PC-9 (cell line): ENCODE measurements around the gene FAT1. TPM values are rescaled to one million over a fixed set of nuclear protein-coding genes. Genes with fewer than 3 reads are reported as not detected.

Source experiments
- BruUV-seq: library from RNA; stranded (reverse); fragments of 400-500 nt; replicated peaks from 2 replicates; lab custom pipeline; 2021; lab: Mats Ljungman, UMichigan
- CTCF ChIA-PET: fragments of 300-600 bp; sonication (Branson Sonifier 250); formaldehyde crosslinking; loops from one replicate; lab custom pipeline; 2022; ENCODE audit warnings: antibody characterized with exemption; lab: Charles Lee
- POLR2A ChIA-PET: fragments of 300-600 bp; sonication (Branson Sonifier 250); formaldehyde crosslinking; loops from one replicate; lab custom pipeline; 2022; ENCODE audit warnings: antibody characterized with exemption; ENCODE audit not compliant: unreplicated experiment; lab: Charles Lee
- DNase-seq, 2 experiments: peaks; one replicate each; pipeline versions ENCODE4 v3.0.0 to v3.0.0-alpha.2; 2015 to 2022; ENCODE audit warnings: mixed read lengths in 1 of 2
- H2AFZ ChIP-seq: fragments of 200-600 bp; sonication (generic); 2 replicates; pipeline ENCODE4 v1.8.1; 2017; ENCODE audit warnings: antibody characterized with exemption
- H3F3A ChIP-seq: fragments of 200-600 bp; sonication (generic); 2 replicates; pipeline ENCODE4 v1.8.1; 2017; ENCODE audit warnings: antibody characterized with exemption, mild to moderate bottlenecking, low read depth; ENCODE audit not compliant: insufficient read depth
- H3K27ac ChIP-seq: fragments of 200-600 bp; sonication (generic); 2 replicates; pipeline ENCODE4 v1.6.1; 2016; ENCODE audit warnings: mixed run types
- H3K27me3 ChIP-seq: fragments of 200-600 bp; sonication (generic); 2 replicates; pipeline ENCODE4 v1.6.1; 2016; ENCODE audit warnings: low read depth, mixed run types; ENCODE audit not compliant: insufficient read depth
- H3K36me3 ChIP-seq: fragments of 200-600 bp; sonication (generic); 2 replicates; pipeline ENCODE4 v1.6.1; 2016; ENCODE audit warnings: low read depth, mixed run types
- H3K4me1 ChIP-seq: fragments of 200-600 bp; sonication (generic); replicated peaks from 2 replicates; pipeline ENCODE4 v1.6.1; 2016; ENCODE audit warnings: mixed run types; ENCODE audit not compliant: insufficient read depth
- H3K4me2 ChIP-seq: fragments of 200-600 bp; sonication (generic); 2 replicates; pipeline ENCODE4 v1.6.1; 2017; ENCODE audit warnings: mixed run types
- H3K4me3 ChIP-seq: fragments of 200-600 bp; sonication (generic); 2 replicates; pipeline ENCODE4 v1.6.1; 2016; ENCODE audit warnings: mixed run types
- H3K79me2 ChIP-seq: fragments of 200-600 bp; sonication (generic); 2 replicates; pipeline ENCODE4 v1.6.1; 2017; ENCODE audit warnings: low read depth, mixed run types
- H3K9me2 ChIP-seq: fragments of 200-600 bp; sonication (generic); 2 replicates; pipeline ENCODE4 v1.8.1; 2017; ENCODE audit warnings: mild to moderate bottlenecking; ENCODE audit not compliant: insufficient read depth
- H3K9me3 ChIP-seq: fragments of 200-600 bp; sonication (generic); 2 replicates; pipeline ENCODE4 v1.8.1; 2016; ENCODE audit warnings: low read depth; ENCODE audit not compliant: insufficient read depth
- H4K20me1 ChIP-seq: fragments of 200-600 bp; sonication (generic); 2 replicates; pipeline ENCODE4 v1.8.1; 2017; ENCODE audit not compliant: insufficient read depth
- EZH2 ChIP-seq: fragments of 200-600 bp; sonication (generic); IDR thresholded peaks from 2 replicates; pipeline ENCODE4 v1.8.0; 2017; ENCODE audit warnings: antibody characterized with exemption, low read depth
- intact Hi-C: fragments of 100-400 bp; cut with micrococcal nuclease; formaldehyde crosslinking; loops from one replicate; pipeline ENCODE4 v1.10.0; 2022; ENCODE audit not compliant: unreplicated experiment
- total RNA-seq: library from RNA; stranded (reverse); gene quantifications from 2 replicates; pipeline ENCODE4 v1.2.3, GENCODE V29; 2021
- TF ChIP-seq, protein P1 (sequence below): fragments of 200-600 bp; sonication (generic); conservative IDR thresholded peaks from 2 replicates; pipeline ENCODE4 v1.6.1; 2017; ENCODE audit warnings: mixed run types, antibody characterized with exemption, mild to moderate bottlenecking, moderate library complexity

FAT1 gene
- total RNA-seq, 1 experiment from 2014 or later: 73.2 TPM

DNA sequence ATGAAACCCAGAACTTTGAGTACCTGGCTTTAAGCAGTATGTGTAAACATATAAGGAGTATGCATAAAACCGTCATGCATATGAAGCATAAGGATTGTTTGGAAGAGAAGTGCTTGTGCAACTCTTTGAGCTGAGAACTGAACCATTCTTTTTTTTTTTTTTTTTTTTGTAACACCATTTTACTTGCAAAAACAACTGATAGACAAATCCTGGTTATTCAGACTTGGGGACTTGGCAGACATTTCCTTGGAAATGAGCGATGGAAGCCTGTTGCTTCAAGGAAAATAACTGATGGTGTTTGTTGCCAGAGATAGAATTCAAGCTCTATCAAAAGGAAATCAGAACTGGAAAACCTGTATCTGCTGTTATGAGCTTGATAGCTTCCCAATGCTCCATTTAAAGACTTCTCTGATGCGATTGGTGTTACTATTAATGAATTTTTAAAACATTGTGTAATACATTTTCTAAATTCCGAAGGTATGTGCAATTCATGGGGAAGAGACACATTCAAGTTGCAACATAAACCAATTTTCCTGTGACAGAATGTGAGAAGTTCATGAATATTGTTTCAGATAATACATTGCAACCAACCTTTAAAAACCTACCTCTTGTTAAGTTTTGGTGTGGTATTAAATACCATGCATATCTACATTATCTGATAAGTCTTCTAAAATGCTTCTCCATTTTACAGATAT, 47.0 kb upstream of the FAT1 start:
- peak in 1 of 2 experiments; percentile 73 for DNase-seq
- peaks cover 26% of the 10 kb centered on the region for H3K4me1 ChIP-seq
- no peak overlapping the region for H3K4me3 ChIP-seq
- H3K9me3 ChIP-seq: no peaks in the 10 kb centered on the region; the same call in 1 of the 2 replicates
- intact Hi-C loops: no loop called here
- H3K27ac ChIP-seq: no peak overlapping the region
- no peaks in the 10 kb centered on the region for H3K27me3 ChIP-seq
- H3K36me3 ChIP-seq: no peaks in the 10 kb centered on the region
- peaks cover 19% of the 10 kb centered on the region for H3F3A ChIP-seq
- H4K20me1 ChIP-seq: no peaks in the 10 kb centered on the region
- POLR2A ChIA-PET: interaction anchor here (0.7 kb wide), 1 partner anchor 111 kb away, joined by 8 read pairs; no protein-coding TSS in a partner anchor
- no peak overlapping the region; the same call in 1 of the 2 replicates for H3K4me2 ChIP-seq
- no TSS peak for BruUV-seq
- no peaks in the 10 kb centered on the region for H3K9me2 ChIP-seq
- H2AFZ ChIP-seq: no peak overlapping the region
- TF ChIP-seq, protein P1, sequence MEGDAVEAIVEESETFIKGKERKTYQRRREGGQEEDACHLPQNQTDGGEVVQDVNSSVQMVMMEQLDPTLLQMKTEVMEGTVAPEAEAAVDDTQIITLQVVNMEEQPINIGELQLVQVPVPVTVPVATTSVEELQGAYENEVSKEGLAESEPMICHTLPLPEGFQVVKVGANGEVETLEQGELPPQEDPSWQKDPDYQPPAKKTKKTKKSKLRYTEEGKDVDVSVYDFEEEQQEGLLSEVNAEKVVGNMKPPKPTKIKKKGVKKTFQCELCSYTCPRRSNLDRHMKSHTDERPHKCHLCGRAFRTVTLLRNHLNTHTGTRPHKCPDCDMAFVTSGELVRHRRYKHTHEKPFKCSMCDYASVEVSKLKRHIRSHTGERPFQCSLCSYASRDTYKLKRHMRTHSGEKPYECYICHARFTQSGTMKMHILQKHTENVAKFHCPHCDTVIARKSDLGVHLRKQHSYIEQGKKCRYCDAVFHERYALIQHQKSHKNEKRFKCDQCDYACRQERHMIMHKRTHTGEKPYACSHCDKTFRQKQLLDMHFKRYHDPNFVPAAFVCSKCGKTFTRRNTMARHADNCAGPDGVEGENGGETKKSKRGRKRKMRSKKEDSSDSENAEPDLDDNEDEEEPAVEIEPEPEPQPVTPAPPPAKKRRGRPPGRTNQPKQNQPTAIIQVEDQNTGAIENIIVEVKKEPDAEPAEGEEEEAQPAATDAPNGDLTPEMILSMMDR: no peak
- TF ChIP-seq EZH2: no peak
- H3K79me2 ChIP-seq: no peaks in the 10 kb centered on the region
- CTCF ChIA-PET: no interaction called here

DNA sequence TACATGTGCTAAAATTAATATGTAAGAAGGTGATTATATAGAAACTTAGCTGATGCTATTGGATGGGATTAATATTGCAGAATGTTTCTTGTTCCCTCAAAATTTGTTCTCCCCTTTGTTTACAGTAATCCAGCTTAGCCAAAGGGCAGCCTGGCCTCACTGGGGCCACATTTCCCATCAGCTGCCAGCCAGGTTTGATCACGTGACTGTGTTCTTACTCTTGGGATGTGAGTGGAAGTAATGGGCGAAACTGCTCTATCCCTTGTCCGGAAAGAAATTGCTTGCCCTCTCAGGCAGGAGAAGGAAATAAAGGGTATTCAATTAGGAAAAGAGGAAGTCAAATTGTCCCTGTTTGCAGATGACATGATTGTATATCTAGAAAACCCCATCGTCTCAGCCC, 44.1 kb upstream of the FAT1 start:
- peaks cover 42% of the 10 kb centered on the region for H3K4me1 ChIP-seq
- no peak overlapping the region for H3K4me3 ChIP-seq
- no peaks in the 10 kb centered on the region for H3K27me3 ChIP-seq
- no peak overlapping the region for H2AFZ ChIP-seq
- H3K79me2 ChIP-seq: no peaks in the 10 kb centered on the region
- no peak for TF ChIP-seq EZH2
- TF ChIP-seq, protein P1: no peak
- H3K9me3 ChIP-seq: no peaks in the 10 kb centered on the region
- intact Hi-C loops: loop anchor here (5.0 kb wide), 1 partner anchor 65 kb away; no protein-coding TSS in a partner anchor
- no peak overlapping the region for H3K4me2 ChIP-seq
- CTCF ChIA-PET: no interaction called here
- H4K20me1 ChIP-seq: no peaks in the 10 kb centered on the region
- no TSS peak for BruUV-seq
- H3K36me3 ChIP-seq: no peaks in the 10 kb centered on the region
- POLR2A ChIA-PET: no interaction called here
- no peak overlapping the region for H3K27ac ChIP-seq
- peaks cover 35% of the 10 kb centered on the region for H3F3A ChIP-seq
- no peak for DNase-seq
- no peaks in the 10 kb centered on the region for H3K9me2 ChIP-seq

GRCh38 chr4:186765673-186766546, 42.3 kb upstream of the FAT1 start:
- BruUV-seq: no TSS peak
- Histone ChIP-seq H3K27me3 (no peaks in the 10 kb centered on the region), H3K36me3 (no peaks in the 10 kb centered on the region), H4K20me1 (no peaks in the 10 kb centered on the region), H3K4me1 (peaks cover 37% of the 10 kb centered on the region), H2AFZ (no peak overlapping the region), H3K27ac (peak overlapping the region; percentile 90), H3K9me3 (no peaks in the 10 kb centered on the region), H3K4me2 (peak overlapping the region; percentile 76), H3K79me2 (no peaks in the 10 kb centered on the region), H3K4me3 (peak overlapping the region; percentile 45; the same call in 1 of the 2 replicates), H3K9me2 (no peaks in the 10 kb centered on the region), H3F3A (peaks cover 35% of the 10 kb centered on the region)
- ChIA-PET POLR2A (interaction anchor here (0.6 to 0.7 kb wide), 3 partner anchors 138 to 1234 kb away, joined by 3 to 9 read pairs (median 3); no protein-coding TSS in a partner anchor), CTCF (no interaction called here)
- intact Hi-C loops: loop anchor here (1.0 to 5.0 kb wide), 5 partner anchors 30 to 171 kb away; no protein-coding TSS in a partner anchor
- DNase-seq: peak; percentile 72 to 97
- TF ChIP-seq EZH2: no peak
- TF ChIP-seq, protein P1: no peak
